C4-2B (cell line): ENCODE data around the gene WBP1.

Experiments used
- CTCF ChIP-seq: fragments of 450-650 bp; conservative IDR thresholded peaks from 2 replicates; pipeline ENCODE4 v1.5.1; 2017; ENCODE audit warnings: mild to moderate bottlenecking
- ZFX ChIP-seq: fragments of 450-650 bp; IDR thresholded peaks from 2 replicates; pipeline ENCODE4 v1.6.1; 2017

GRCh38 chr2:74416778-74417177, 41.5 kb upstream of the WBP1 start:
- TF ChIP-seq CTCF = no peak
- TF ChIP-seq ZFX = no peak
